ENCODE measurements around the gene SAMD4A.
A peak's percentile ranks its signal among the peaks of the same experiment; 100 is the strongest.

SAMD4A gene

DNA sequence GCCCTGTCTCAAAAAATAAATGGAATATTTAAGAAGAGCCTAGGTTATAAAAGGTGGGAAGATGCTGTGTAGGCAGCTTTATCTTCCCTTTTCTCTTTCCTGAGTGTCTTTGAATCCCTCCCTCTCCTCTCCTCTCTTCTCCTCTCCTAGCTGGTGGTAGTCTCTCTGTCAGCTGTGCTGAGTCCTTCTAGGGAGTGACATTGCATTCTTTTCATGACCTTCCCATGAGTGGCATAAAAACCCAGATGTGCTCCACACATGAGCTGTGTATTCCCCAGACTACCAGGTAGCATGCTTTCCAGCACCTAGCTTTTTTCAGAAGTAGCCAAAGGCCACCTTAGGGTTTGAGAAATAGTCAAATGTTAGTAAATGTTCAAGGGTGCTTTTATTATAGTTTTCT lies 23.6 kb downstream of the SAMD4A start:
- ATAC-seq (ENCODE audit: low read depth) (no peak), DNase-seq (ENCODE audit: low spot score) (no peak)
- Histone ChIP-seq H3K27ac (ENCODE audit: poor library complexity, severe bottlenecking) (peak overlapping the region; percentile 23), H3K9me3 (ENCODE audit: severe bottlenecking) (no peaks in the 10 kb centered on the region), H3K4me1 (ENCODE audit: insufficient read depth, poor library complexity, severe bottlenecking) (peaks cover 73% of the 10 kb centered on the region), H3K36me3 (ENCODE audit: low read depth) (peaks cover 36% of the 10 kb centered on the region), H3K4me3 (ENCODE audit: severe bottlenecking) (no peak overlapping the region), H3K27me3 (ENCODE audit: insufficient read depth, poor library complexity, severe bottlenecking) (no peaks in the 10 kb centered on the region)
- TF ChIP-seq, protein P1, sequence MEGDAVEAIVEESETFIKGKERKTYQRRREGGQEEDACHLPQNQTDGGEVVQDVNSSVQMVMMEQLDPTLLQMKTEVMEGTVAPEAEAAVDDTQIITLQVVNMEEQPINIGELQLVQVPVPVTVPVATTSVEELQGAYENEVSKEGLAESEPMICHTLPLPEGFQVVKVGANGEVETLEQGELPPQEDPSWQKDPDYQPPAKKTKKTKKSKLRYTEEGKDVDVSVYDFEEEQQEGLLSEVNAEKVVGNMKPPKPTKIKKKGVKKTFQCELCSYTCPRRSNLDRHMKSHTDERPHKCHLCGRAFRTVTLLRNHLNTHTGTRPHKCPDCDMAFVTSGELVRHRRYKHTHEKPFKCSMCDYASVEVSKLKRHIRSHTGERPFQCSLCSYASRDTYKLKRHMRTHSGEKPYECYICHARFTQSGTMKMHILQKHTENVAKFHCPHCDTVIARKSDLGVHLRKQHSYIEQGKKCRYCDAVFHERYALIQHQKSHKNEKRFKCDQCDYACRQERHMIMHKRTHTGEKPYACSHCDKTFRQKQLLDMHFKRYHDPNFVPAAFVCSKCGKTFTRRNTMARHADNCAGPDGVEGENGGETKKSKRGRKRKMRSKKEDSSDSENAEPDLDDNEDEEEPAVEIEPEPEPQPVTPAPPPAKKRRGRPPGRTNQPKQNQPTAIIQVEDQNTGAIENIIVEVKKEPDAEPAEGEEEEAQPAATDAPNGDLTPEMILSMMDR (IDR thresholded peaks at IDR 0.05; ENCODE audit: poor library complexity, severe bottlenecking) = no peak

DNA sequence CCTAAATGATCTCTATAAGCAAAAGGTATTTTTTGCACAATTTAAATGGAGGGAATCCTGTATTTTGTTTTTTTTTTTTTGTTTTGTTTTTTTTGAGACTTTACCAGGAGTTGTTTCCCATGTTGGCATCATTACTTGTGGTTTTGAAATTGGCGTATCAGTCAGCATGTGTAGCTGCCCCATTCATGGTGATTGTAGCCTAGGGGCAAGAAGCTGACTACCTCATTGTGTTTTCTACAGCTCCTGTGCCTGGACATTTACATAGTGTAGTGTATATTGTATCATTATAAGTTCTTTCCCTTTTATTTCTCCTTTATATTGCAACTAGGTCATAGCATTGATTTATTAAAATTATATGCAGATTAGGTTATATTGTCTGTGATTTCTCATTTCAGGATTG lies 24.5 kb downstream of the SAMD4A start:
- H3K9me3 ChIP-seq (ENCODE audit: severe bottlenecking) = no peaks in the 10 kb centered on the region
- no peak overlapping the region for H3K4me3 ChIP-seq (ENCODE audit: severe bottlenecking)
- H3K27ac ChIP-seq (ENCODE audit: poor library complexity, severe bottlenecking) = peak overlapping the region; percentile 23
- TF ChIP-seq, protein P1 (IDR thresholded peaks at IDR 0.05; ENCODE audit: poor library complexity, severe bottlenecking) = no peak
- DNase-seq (ENCODE audit: low spot score) = no peak
- no peaks in the 10 kb centered on the region for H3K27me3 ChIP-seq (ENCODE audit: insufficient read depth, poor library complexity, severe bottlenecking)
- H3K4me1 ChIP-seq (ENCODE audit: insufficient read depth, poor library complexity, severe bottlenecking) = peaks cover 73% of the 10 kb centered on the region
- ATAC-seq (ENCODE audit: low read depth) = peak; percentile 73
- H3K36me3 ChIP-seq (ENCODE audit: low read depth) = peaks cover 31% of the 10 kb centered on the region

DNA sequence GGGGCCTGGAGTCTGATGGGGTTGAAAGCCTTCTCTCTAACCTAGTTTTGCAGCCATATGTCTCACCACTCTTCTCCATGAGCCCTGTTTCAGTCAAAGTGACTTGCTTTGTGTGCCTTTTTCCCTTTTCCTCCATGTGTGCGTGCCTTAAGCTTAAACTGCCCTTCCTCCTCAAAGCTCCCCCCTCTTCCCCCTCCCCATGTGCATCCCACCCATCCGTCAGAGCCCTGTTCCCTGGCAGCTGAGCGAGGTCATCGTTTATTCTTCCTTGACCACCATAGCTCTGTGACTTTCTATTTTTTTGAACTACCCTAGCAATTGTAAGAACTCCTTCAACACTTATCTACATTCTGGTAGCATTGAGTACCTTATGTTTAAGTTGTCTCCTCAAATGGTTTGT lies 24.9 kb downstream of the SAMD4A start:
- Histone ChIP-seq H3K27me3 (ENCODE audit: insufficient read depth, poor library complexity, severe bottlenecking) (no peaks in the 10 kb centered on the region), H3K27ac (ENCODE audit: poor library complexity, severe bottlenecking) (peak overlapping the region; percentile 23), H3K9me3 (ENCODE audit: severe bottlenecking) (no peaks in the 10 kb centered on the region), H3K36me3 (ENCODE audit: low read depth) (peaks cover 27% of the 10 kb centered on the region), H3K4me1 (ENCODE audit: insufficient read depth, poor library complexity, severe bottlenecking) (peaks cover 73% of the 10 kb centered on the region), H3K4me3 (ENCODE audit: severe bottlenecking) (no peak overlapping the region)
- TF ChIP-seq, protein P1 (IDR thresholded peaks at IDR 0.05; ENCODE audit: poor library complexity, severe bottlenecking) = no peak
- no peak for DNase-seq (ENCODE audit: low spot score)
- ATAC-seq (ENCODE audit: low read depth) = no peak

DNA sequence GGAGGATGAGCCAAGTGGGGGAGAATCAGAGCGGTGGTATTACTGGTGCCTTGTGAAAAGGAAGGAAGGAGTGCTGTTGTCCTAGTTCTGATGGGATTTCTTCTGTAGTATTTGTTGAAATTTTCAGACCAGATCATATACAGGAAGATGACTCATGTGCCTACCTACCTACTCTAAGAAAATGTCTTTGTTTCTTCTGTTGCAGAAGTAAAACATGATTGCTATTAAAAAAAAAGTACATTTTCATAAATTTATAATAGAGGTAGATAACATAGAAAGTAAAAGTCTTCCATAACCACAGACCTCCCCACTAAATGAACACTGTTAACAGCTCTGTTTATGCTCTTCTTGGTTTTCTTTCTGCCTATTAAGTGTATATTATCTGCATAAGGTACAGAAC lies 26.9 kb downstream of the SAMD4A start:
- Histone ChIP-seq H3K9me3 (ENCODE audit: severe bottlenecking) (no peaks in the 10 kb centered on the region), H3K27ac (ENCODE audit: poor library complexity, severe bottlenecking) (peak overlapping the region; percentile 81), H3K27me3 (ENCODE audit: insufficient read depth, poor library complexity, severe bottlenecking) (no peaks in the 10 kb centered on the region), H3K4me3 (ENCODE audit: severe bottlenecking) (no peak overlapping the region), H3K36me3 (ENCODE audit: low read depth) (peaks cover 27% of the 10 kb centered on the region), H3K4me1 (ENCODE audit: insufficient read depth, poor library complexity, severe bottlenecking) (peaks cover 70% of the 10 kb centered on the region)
- ATAC-seq (ENCODE audit: low read depth) (peak; percentile 74), DNase-seq (ENCODE audit: low spot score) (no peak)
- TF ChIP-seq, protein P1 (IDR thresholded peaks at IDR 0.05; ENCODE audit: poor library complexity, severe bottlenecking) = no peak

DNA sequence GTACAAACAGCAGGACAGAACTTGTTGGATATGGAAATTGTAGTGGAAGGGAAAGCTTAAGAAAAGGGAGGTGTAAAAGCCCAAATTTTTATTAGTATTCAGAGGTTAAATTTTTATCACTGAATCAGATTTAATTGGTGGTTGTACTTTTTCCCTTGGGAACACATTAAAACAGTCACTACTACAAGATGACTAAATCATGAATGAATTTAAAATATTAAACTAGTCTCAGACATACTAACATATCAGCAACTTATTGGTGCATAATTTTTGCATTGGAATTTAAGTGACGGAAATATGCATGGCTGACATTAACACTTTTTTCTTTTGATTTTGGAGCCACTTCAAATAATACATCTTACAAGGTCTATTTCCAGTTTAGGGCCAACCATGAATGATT lies 27.6 kb downstream of the SAMD4A start:
- Histone ChIP-seq H3K9me3 (ENCODE audit: severe bottlenecking) (no peaks in the 10 kb centered on the region), H3K36me3 (ENCODE audit: low read depth) (peaks cover 29% of the 10 kb centered on the region), H3K4me1 (ENCODE audit: insufficient read depth, poor library complexity, severe bottlenecking) (peaks cover 69% of the 10 kb centered on the region), H3K4me3 (ENCODE audit: severe bottlenecking) (no peak overlapping the region), H3K27ac (ENCODE audit: poor library complexity, severe bottlenecking) (peak overlapping the region; percentile 81), H3K27me3 (ENCODE audit: insufficient read depth, poor library complexity, severe bottlenecking) (no peaks in the 10 kb centered on the region)
- no peak for ATAC-seq (ENCODE audit: low read depth)
- DNase-seq (ENCODE audit: low spot score) = no peak
- TF ChIP-seq, protein P1 (IDR thresholded peaks at IDR 0.05; ENCODE audit: poor library complexity, severe bottlenecking) = no peak

Measured in RWPE2 (cell line).